H1 (cell line): ENCODE data around the gene GALE. TPM values are rescaled to one million over a fixed set of nuclear protein-coding genes. Genes with fewer than 3 reads are reported as not detected.

ENCODE experiments used
- CTCF ChIA-PET: fragments of 300-600 bp; sonication (Branson Sonifier 250); formaldehyde crosslinking; loops from one replicate; lab custom pipeline; 2021; ENCODE audit not compliant: partially characterized antibody; lab: Charles Lee
- POLR2A ChIA-PET: fragments of 300-600 bp; sonication (Branson Sonifier 250); formaldehyde crosslinking; loops from one replicate; lab custom pipeline; 2021; ENCODE audit warnings: inconsistent platforms; ENCODE audit not compliant: partially characterized antibody; lab: Charles Lee
- DNase-seq, 2 experiments: peaks; one replicate each; pipeline versions ENCODE4 v3.0.0 to v3.0.0-alpha.2; 2010 to 2022; ENCODE audit warnings: low spot score in 2 of 2, low read depth in 1 of 2, mixed read lengths in 1 of 2
- FAIRE-seq: peaks from 2 replicates; lab custom pipeline; 2011; peaks lifted over from hg19 to GRCh38; lab: Jason Lieb, UNC
- H2AFZ ChIP-seq: 2 replicates; pipeline ENCODE4 v1.8.1; 2012; ENCODE audit warnings: low read length, inconsistent platforms
- H2AK5ac ChIP-seq: 2 replicates; pipeline ENCODE4 v1.6.1; 2013; ENCODE audit warnings: low read depth, low read length
- H2BK120ac ChIP-seq: replicated peaks from 2 replicates; pipeline ENCODE3; 2013; ENCODE audit warnings: low read depth, low read length, inconsistent platforms
- H2BK12ac ChIP-seq: 2 replicates; pipeline ENCODE4 v1.6.1; 2013; ENCODE audit warnings: low read depth, low read length
- H2BK15ac ChIP-seq: 2 replicates; pipeline ENCODE4 v1.6.1; 2013; ENCODE audit warnings: low read length
- H2BK20ac ChIP-seq: 2 replicates; pipeline ENCODE4 v1.6.1; 2013; ENCODE audit warnings: low read length
- H2BK5ac ChIP-seq: 2 replicates; pipeline ENCODE4 v1.6.1; 2013; ENCODE audit warnings: low read depth, low read length
- H3K14ac ChIP-seq: 2 replicates; pipeline ENCODE4 v1.6.1; 2013; ENCODE audit warnings: inconsistent platforms; ENCODE audit not compliant: insufficient read length
- H3K18ac ChIP-seq: 2 replicates; pipeline ENCODE4 v1.6.1; 2013; ENCODE audit warnings: low read length; ENCODE audit errors: extremely low read depth
- H3K23ac ChIP-seq: 2 replicates; pipeline ENCODE4 v1.6.1; 2013; ENCODE audit warnings: inconsistent platforms; ENCODE audit not compliant: insufficient read length
- H3K23me2 ChIP-seq: 2 replicates; pipeline ENCODE4 v1.6.1; 2013; ENCODE audit warnings: low read depth, low read length
- H3K27ac ChIP-seq: 2 replicates; pipeline ENCODE4 v1.6.1; 2011; ENCODE audit warnings: low read depth, low read length, inconsistent platforms
- H3K27me3 ChIP-seq, 4 experiments: replicated peaks in 1 of 4; 1 replicate in 1 of 4; 2 replicates in 3 of 4; pipeline versions ENCODE4 v1.6.1 to v1.8.1; 2011 to 2013; ENCODE audit warnings: low read length in 3 of 4, mild to moderate bottlenecking in 3 of 4, inconsistent platforms in 2 of 4, mixed read lengths in 2 of 4, moderate library complexity in 1 of 4; ENCODE audit not compliant: control insufficient read depth in 3 of 4, insufficient read depth in 3 of 4; ENCODE audit errors: extremely low read depth in 1 of 4
- H3K36me3 ChIP-seq, 4 experiments: 2 replicates each; pipeline versions ENCODE4 v1.6.1 to v1.8.1; 2011 to 2013; ENCODE audit warnings: mild to moderate bottlenecking in 4 of 4, low read length in 3 of 4, moderate library complexity in 2 of 4, control low read depth in 1 of 4, inconsistent platforms in 1 of 4; ENCODE audit not compliant: insufficient read depth in 4 of 4, control insufficient read depth in 2 of 4
- H3K4ac ChIP-seq: replicated peaks from 2 replicates; pipeline ENCODE3; 2013; ENCODE audit warnings: low read length, low read depth, mixed read lengths, inconsistent platforms; ENCODE audit not compliant: insufficient read length
- H3K4me1 ChIP-seq, 4 experiments: replicated peaks in 1 of 4; 1 replicate in 1 of 4; 2 replicates in 3 of 4; pipeline versions ENCODE4 v1.6.1 to v1.8.1; 2011 to 2013; ENCODE audit warnings: low read length in 3 of 4, inconsistent platforms in 2 of 4, mixed read lengths in 1 of 4; ENCODE audit not compliant: insufficient read depth in 4 of 4, control insufficient read depth in 3 of 4
- H3K4me2 ChIP-seq, 2 experiments: 2 replicates each; pipeline versions ENCODE4 v1.6.1 to v1.8.1; 2011 to 2013; ENCODE audit warnings: low read depth in 2 of 2, low read length in 2 of 2, control low read depth in 1 of 2, inconsistent platforms in 1 of 2, mild to moderate bottlenecking in 1 of 2; ENCODE audit not compliant: insufficient read depth in 1 of 2
- H3K4me3 ChIP-seq, 4 experiments: fragments of 200-600, 300-600 bp in 1 of 4; sonication (generic), shearing (Covaris generic), sonication (Bioruptor Twin) in 1 of 4; 2 replicates each; pipeline versions ENCODE4 v1.5.1 to v1.8.1; 2011 to 2016; ENCODE audit warnings: low read length in 4 of 4, low read depth in 3 of 4, control low read depth in 2 of 4, inconsistent platforms in 2 of 4, mild to moderate bottlenecking in 2 of 4, mixed read lengths in 1 of 4, moderate library complexity in 1 of 4; ENCODE audit not compliant: insufficient read depth in 2 of 4; ENCODE audit errors: extremely low read depth in 1 of 4
- H3K56ac ChIP-seq: replicated peaks from 2 replicates; pipeline ENCODE3; 2013; ENCODE audit warnings: low read depth, mild to moderate bottlenecking, mixed read lengths, low read length, inconsistent platforms; ENCODE audit not compliant: insufficient read length
- H3K79me1 ChIP-seq: 2 replicates; pipeline ENCODE4 v1.6.1; 2013; ENCODE audit warnings: low read depth, low read length, control low read depth
- H3K79me2 ChIP-seq, 2 experiments: 2 replicates each; pipeline versions ENCODE4 v1.6.1 to v1.8.1; 2012 to 2013; ENCODE audit warnings: low read length in 2 of 2, mild to moderate bottlenecking in 2 of 2, inconsistent platforms in 1 of 2; ENCODE audit not compliant: insufficient read depth in 2 of 2, control insufficient read depth in 1 of 2
- H3K9ac ChIP-seq, 4 experiments: replicated peaks in 1 of 4; 1 replicate in 1 of 4; 2 replicates in 3 of 4; pipeline versions ENCODE4 v1.6.1 to v1.8.1; 2011 to 2013; ENCODE audit warnings: low read depth in 3 of 4, low read length in 3 of 4, control low read depth in 2 of 4, mild to moderate bottlenecking in 2 of 4, moderate library complexity in 2 of 4, inconsistent platforms in 1 of 4; ENCODE audit errors: extremely low read depth in 1 of 4
- H3K9me3 ChIP-seq, 2 experiments: 2 replicates each; pipeline versions ENCODE4 v1.6.1 to v1.8.1; 2012 to 2013; ENCODE audit warnings: mild to moderate bottlenecking in 2 of 2, moderate library complexity in 2 of 2, control low read depth in 1 of 2, inconsistent platforms in 1 of 2, low read depth in 1 of 2, low read length in 1 of 2, mixed read lengths in 1 of 2; ENCODE audit not compliant: insufficient read depth in 2 of 2
- H4K20me1 ChIP-seq, 2 experiments: replicated peaks in 1 of 2; 2 replicates each; pipeline versions ENCODE3 to v1.8.1; 2011 to 2013; ENCODE audit warnings: inconsistent platforms in 2 of 2, low read length in 2 of 2, mild to moderate bottlenecking in 1 of 2; ENCODE audit not compliant: insufficient read depth in 2 of 2, control insufficient read depth in 1 of 2
- H4K5ac ChIP-seq: 2 replicates; pipeline ENCODE4 v1.6.1; 2013; ENCODE audit warnings: low read length, low read depth, mixed read lengths, inconsistent platforms; ENCODE audit not compliant: insufficient read length
- H4K8ac ChIP-seq: 2 replicates; pipeline ENCODE4 v1.8.0; 2013; ENCODE audit warnings: mild to moderate bottlenecking, moderate library complexity, low read length, inconsistent platforms; ENCODE audit not compliant: insufficient read depth; ENCODE audit errors: extremely low read depth
- H4K91ac ChIP-seq: replicated peaks from 2 replicates; pipeline ENCODE3; 2013; ENCODE audit warnings: low read length, mixed read lengths, inconsistent platforms; ENCODE audit not compliant: insufficient read length
- BACH1 ChIP-seq: IDR thresholded peaks from 2 replicates; pipeline ENCODE4 v1.6.1; 2012; ENCODE audit warnings: low read length, improper control_type of control experiment
- MAX ChIP-seq: IDR thresholded peaks from 2 replicates; pipeline ENCODE4 v1.6.1; 2012; ENCODE audit warnings: inconsistent platforms
- WGBS, 2 experiments: shearing (Covaris generic) in 1 of 2; methylation state at CpG; one replicate each; pipeline versions ENCODE4 v1.1.6 to v1.1.7; 2013 to 2015; ENCODE audit warnings: low lambda C conversion rate in 2 of 2, mixed read lengths in 2 of 2, inconsistent platforms in 1 of 2, low coverage in 1 of 2, missing lambda C conversion rate in 1 of 2; ENCODE audit not compliant: insufficient replicate concordance in 2 of 2, insufficient coverage in 1 of 2, insufficient read length in 1 of 2; ENCODE audit errors: extremely low coverage in 1 of 2, missing lambda C conversion rate in 1 of 2; 5-methylcytosine and 5-hydroxymethylcytosine counted together
- polyA plus RNA-seq, 7 experiments: library from polyadenylated mRNA; depleted of rRNA in 3 of 7; stranded (reverse) in 5 of 7; unstranded in 2 of 7; fragments of >200 nt in 5 of 7; fragments of 200-250 nt in 2 of 7; gene quantifications; 1 replicate in 5 of 7; 2 replicates in 1 of 7; 4 replicates in 1 of 7; pipeline versions ENCODE4 v1.2.1 to v1.2.3, GENCODE V29; 2011 to 2013; ENCODE audit warnings: missing spikeins in 2 of 7, mixed read lengths in 2 of 7
- total RNA-seq: library from RNA; stranded (reverse); fragmentation: NEBNext Ultra II Directional; extraction: Animal tissue kit (Norgen Biotek cat#: 25700); gene quantifications from 2 replicates; pipeline ENCODE4 v1.2.1, GENCODE V29; 2021

Gene GALE
- total and polyA plus RNA-seq, 2 of the 8 experiments (the other 6 are each of a cell fraction or from before 2014, with no cell fraction given), result 26.0 to 33.9 TPM

- Histone ChIP-seq H2AFZ (no peak overlapping the region), H2AK5ac (no peak overlapping the region), H4K8ac (no peak overlapping the region), H3K23ac (no peak overlapping the region), H2BK20ac (no peak overlapping the region), H2BK120ac (no peak overlapping the region), H3K79me1 (no peaks in the 10 kb centered on the region), H3K27ac (no peak overlapping the region), H3K18ac (no peak overlapping the region), H3K4me3 (no peak overlapping the region), H3K23me2 (no peaks in the 10 kb centered on the region), H3K27me3 (no peaks in the 10 kb centered on the region; a peak in 2 of 7 replicates), H4K5ac (no peak overlapping the region), H3K14ac (no peak overlapping the region), H3K36me3 (peaks cover 0 to 2% (median 0%) of the 10 kb centered on the region in 4 experiments; a peak in 2 of 8 replicates), H3K79me2 (no peaks in the 10 kb centered on the region), H2BK5ac (no peak overlapping the region), H2BK15ac (no peak overlapping the region), H3K4me2 (no peak overlapping the region), H3K4ac (no peak overlapping the region), H2BK12ac (no peak overlapping the region), H3K56ac (no peak overlapping the region), H4K20me1 (no peaks in the 10 kb centered on the region)
- no peak for DNase-seq
- WGBS, 2 experiments, result 93% methylated on average over 5 of the region's 5 CpGs; no CpG with 5 or more reads in 1 of the 2 experiments
- FAIRE-seq, result no peak
- POLR2A ChIA-PET, result interaction anchor here (0.9 kb wide), 1 partner anchor 38 kb away, joined by 3 read pairs; no protein-coding TSS in a partner anchor
- TF ChIP-seq MAX, result no peak
- TF ChIP-seq BACH1, result no peak
- TF ChIP-seq, all 59 proteins: peak for 0
- no peak overlapping the region for H4K91ac ChIP-seq
- CTCF ChIA-PET, result interaction anchor here (0.6 to 2.3 kb wide), 3 partner anchors 11 to 74 kb away, joined by 4 to 11 read pairs (median 4); no protein-coding TSS in a partner anchor
- no peaks in the 10 kb centered on the region for H3K4me1 ChIP-seq
- no peaks in the 10 kb centered on the region for H3K9me3 ChIP-seq
- no peak overlapping the region for H3K9ac ChIP-seq
Observed at GRCh38 chr1:23843644-23844043, 43.1 kb upstream of the GALE start.
